GM21786 (cell line): Measurements from ENCODE around the gene NUAK1.

Source experiments
- ATAC-seq: cut with Tn5 transposase; IDR thresholded peaks from one replicate; pipeline ENCODE4 v1.9.1; 2021; ENCODE audit not compliant: unreplicated experiment

The NUAK1 gene

DNA sequence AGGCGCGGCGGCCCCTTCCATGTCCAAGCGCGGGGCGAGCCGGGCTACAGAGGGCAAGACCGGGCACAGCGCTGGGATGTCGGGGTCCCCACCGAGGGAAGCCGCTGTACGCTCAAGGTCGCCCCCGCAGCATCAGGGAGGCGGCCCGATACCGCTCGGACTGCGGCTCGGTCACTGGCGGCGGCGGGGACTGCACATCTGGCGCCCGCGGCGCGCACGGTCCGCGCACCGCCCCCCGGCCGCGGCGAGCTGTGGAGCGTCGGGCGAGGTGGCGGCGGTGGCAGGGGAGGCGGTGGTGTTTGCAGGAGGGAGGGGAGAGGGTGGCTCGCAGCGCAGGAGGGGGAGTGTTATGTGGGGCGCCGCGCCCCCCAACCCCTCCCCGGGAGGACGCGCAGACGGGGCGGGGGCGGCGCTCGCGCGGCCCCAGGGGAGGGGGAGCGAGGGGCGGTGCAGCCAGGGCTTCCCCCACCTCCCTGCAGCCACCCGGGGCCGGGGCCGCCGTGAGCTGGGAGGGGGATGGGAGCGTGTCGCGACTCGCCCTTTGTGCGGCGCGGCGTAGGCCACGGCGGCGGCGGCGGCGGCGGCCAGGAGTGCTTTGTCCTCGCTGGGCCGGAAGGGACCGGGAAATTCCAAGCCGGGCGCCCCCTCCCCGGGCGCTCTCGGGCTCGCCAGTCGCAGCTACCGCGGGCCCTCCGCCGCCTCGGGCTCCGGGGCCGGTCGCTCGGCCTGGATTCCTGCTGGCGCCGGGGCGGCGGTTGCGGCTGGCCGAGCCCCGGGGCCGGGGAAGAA lies at the start of gene NUAK1:
TSS of gene NUAK1 (minus strand) at position 322 of the 789 bp plus-strand sequence. CDS start at position 21, 301 bp downstream.
- ATAC-seq: no peak

GRCh38 chr12:106188256-106188655 lies 49.5 kb upstream of the NUAK1 start:
- no peak for ATAC-seq

GRCh38 chr12:106187842-106188241 lies 49.1 kb upstream of the NUAK1 start:
- ATAC-seq: no peak

- ATAC-seq: no peak
These were observed 48.5 kb upstream of the NUAK1 start for GRCh38 chr12:106187155-106187789.

DNA sequence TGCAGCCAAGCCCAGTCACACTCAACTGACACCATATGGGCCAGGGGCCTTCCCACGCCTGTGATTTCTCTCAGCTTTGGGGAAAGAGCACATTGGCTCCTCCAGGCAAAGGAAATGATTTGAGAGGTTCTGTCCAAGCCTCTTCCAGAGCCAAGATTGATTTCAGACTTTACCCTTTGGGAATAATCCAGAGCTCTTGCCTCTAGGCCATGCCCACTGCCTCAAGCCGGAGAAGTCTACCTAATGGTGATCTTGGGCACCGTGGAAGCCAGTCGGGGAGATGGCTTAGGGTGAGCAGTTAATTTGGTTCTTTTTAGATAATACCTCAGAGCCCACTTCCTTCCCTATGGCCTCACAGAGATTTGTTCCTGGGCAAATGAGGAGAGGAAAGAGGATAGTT lies 45.0 kb upstream of the NUAK1 start:
- ATAC-seq: no peak

DNA sequence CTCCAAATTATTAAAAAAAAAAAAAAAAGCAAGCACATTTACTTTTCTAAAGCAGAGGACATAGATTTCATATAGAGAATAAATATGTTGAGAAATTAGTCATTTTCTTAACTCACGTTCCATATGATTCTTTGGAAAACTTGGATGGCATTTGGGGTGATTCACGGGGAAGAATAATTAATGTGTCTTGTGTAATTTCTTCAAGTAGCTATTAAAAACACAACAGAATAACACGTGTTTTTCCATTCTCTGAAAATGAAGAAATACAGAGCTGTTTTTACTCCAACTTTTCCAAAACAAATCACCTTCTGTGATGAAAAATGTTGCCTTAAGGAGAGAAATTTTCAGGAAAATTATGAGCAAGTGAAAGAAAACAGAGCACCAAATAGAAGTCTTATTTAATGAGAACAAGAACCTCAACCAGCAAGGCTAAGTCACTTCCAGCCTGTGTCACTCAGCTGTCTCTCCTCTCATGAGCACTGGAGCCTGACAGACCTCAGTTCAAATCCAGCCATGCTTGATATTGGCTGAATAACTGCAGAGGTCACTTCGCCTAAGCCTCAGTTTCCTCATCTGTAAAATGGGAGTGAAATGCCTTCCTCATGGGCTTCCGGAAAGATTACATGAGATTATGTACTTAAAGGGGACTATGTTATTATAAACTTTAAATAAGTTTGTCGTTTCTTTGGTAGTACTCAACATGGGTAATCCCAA lies 42.8 kb upstream of the NUAK1 start:
- ATAC-seq: no peak

- no peak for ATAC-seq
These were observed 40.3 kb upstream of the NUAK1 start for GRCh38 chr12:106179086-106179485.

- no peak for ATAC-seq
These were observed 39.8 kb upstream of the NUAK1 start for GRCh38 chr12:106178562-106178961.

GRCh38 chr12:106176560-106176959 lies 37.8 kb upstream of the NUAK1 start:
- no peak for ATAC-seq

- ATAC-seq: no peak
These were observed 36.1 kb upstream of the NUAK1 start for GRCh38 chr12:106174876-106175275.

DNA sequence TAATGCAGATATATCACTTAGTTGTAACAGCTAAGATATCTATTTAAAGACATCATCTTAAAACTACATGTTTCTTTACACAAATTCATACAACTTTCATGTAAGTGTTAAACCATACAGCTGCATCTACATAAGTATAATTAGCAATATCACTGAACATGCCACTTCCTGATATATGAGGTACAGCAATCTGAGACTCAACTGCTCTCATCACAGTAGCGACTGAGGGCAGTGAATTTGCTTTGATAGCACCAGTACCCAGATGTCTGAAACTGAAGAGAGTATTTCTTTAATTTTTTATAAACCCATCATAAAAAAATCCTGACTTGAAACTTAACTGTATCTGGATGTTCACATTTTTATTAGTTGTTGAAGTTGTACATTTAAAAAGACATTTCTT lies 34.7 kb upstream of the NUAK1 start:
- ATAC-seq: no peak

GRCh38 chr12:106171117-106171750 lies 32.5 kb upstream of the NUAK1 start:
- ATAC-seq: no peak

DNA sequence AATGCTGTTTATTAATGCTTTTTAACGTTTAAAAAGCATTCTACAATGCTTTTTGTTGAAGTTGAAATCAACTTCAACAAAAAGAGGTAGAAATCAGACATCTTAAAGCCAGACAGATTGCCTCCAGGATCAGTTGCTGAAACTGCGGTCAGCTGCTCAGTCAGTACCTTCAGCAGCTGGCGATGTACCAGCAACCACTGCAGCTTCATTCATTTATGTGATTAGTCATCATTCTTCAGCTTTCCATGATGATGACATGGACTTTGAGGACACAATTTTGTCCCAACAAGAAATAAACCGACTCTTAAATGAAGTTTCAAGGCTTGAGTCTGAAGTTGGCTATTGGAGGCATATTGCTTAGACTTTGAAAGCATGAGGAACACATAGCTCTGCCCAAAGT lies 31.5 kb upstream of the NUAK1 start:
- ATAC-seq: no peak

DNA sequence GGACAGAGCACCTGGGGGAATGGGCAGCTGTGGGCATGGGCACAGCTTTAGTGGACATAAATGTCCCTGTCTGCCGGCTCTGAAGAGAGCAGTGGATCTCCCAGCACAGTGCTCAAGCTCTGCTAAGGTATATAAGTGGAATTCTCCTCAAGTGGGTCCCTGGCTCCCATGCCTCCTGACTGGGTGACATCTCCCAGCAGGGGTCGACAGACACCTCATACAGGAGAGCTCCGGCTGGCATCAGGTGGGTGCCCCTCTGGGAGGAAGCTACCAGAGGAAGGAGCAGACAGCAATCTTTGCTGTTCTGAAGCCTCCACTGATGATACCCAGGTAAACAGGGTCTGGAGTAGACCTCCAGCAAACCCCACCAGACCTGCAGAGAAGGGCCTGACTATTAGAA lies 25.0 kb upstream of the NUAK1 start:
- no peak for ATAC-seq

GRCh38 chr12:106161491-106161890 lies 22.7 kb upstream of the NUAK1 start:
- ATAC-seq: no peak

DNA sequence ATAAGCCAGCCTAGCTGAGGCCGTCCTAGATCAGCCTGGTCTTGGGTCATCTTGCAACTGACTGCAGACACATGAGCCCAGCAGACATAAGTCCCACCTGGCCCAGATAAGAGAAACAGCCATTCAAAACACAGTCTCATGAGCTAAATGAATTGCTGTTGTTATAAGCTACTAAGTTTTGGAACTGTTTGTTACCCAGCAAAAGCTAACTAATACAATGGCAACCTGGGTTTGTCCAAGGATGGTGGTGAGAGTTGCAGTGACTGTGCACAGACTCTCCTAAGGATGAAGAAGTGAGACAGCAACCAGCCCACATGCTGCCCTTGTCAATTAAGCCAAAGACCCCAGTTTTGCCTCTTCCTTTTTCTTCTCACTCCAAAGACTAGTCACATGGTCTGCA lies 22.2 kb upstream of the NUAK1 start:
- no peak for ATAC-seq

GRCh38 chr12:106157802-106158201 lies 19.0 kb upstream of the NUAK1 start:
- no peak for ATAC-seq

DNA sequence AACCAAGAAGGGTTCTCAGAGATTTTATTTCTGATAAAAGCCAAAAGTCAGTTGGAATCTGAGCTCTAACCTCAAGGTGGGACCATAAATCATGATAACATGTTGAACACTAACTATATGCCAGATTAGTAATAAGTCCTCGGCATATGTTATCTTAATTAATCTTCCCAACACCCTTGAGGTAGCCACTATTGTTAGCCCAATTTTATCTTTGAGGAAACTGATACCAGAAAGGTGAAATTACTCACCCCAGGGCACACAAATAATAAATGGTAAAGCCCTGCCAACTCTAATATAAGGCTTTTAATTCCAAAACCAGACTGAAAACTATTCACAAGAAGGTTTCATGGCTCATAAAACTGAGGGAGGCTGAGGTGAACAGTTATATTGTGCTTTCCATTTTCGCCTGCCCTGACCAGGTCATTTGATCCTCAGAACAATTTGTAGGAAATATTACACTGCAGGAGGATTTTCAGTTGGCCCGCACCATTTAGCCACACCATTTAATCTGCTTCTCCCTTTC lies 16.1 kb upstream of the NUAK1 start:
- no peak for ATAC-seq

- ATAC-seq: no peak
These were observed 13.6 kb upstream of the NUAK1 start for GRCh38 chr12:106152334-106152733.

DNA sequence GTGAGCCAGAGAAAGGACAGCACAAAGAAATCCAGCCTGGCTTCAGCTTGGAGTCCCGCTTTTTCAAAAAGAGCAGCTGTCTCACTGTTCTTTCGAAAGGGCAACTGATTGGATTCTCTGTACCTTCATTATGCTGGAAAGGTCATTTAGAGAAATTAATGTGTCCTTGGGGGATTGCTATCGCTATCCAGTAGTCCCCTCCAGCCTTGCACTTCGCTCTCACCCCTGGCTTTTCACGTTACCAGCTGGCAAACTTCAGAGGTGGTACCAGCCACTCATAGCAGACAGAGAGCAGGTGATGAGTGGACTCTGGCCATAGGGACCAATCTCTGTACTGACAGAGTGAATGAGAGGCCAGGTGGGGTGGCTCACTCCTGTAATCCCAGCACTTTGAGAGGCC lies 11.8 kb upstream of the NUAK1 start:
- ATAC-seq: no peak

DNA sequence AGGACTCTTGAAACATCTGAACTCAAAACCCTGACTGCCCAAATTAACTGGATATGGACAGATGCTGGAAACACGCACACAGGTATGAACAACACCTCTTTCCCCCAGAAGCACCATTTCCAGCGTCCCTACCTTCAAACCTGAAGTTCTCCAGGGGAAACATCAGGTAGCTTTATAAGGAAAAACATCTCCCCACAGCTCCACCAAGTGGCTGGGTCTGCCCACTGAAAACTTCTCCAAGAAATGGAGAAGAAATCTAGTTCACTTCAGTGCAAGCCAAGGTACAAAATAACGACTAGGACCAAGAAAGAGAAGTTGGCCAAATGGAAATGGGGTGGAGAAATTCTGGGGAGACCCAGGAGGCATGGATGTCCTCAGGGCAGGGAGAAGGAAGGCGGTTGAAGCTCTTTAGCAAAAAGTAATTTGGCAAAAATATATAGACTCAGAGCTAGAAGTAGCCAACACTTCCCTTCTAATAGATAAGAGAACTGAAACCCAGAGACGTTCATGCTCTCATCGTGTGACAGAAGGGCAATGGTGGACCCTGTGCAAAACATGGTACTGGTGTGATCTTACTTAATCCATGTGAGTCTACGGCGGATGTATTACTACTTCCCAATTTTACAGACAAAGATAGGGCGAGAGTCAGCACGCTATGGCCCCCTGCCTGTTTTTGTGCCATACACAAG lies 10.5 kb upstream of the NUAK1 start:
- no peak for ATAC-seq
